Amniotic stem cell (primary cell): Measurements from ENCODE around the gene SUMO4.
"Not testable (repeated sequence)": the region's sequence is repeated elsewhere in the genome, so short reads cannot be mapped to it uniquely, and the experiment has no call there.

Experiments used
- DNase-seq: peaks from one replicate; lab custom pipeline; 2025; lab: John Stamatoyannopoulos, UW

The SUMO4 gene

DNA sequence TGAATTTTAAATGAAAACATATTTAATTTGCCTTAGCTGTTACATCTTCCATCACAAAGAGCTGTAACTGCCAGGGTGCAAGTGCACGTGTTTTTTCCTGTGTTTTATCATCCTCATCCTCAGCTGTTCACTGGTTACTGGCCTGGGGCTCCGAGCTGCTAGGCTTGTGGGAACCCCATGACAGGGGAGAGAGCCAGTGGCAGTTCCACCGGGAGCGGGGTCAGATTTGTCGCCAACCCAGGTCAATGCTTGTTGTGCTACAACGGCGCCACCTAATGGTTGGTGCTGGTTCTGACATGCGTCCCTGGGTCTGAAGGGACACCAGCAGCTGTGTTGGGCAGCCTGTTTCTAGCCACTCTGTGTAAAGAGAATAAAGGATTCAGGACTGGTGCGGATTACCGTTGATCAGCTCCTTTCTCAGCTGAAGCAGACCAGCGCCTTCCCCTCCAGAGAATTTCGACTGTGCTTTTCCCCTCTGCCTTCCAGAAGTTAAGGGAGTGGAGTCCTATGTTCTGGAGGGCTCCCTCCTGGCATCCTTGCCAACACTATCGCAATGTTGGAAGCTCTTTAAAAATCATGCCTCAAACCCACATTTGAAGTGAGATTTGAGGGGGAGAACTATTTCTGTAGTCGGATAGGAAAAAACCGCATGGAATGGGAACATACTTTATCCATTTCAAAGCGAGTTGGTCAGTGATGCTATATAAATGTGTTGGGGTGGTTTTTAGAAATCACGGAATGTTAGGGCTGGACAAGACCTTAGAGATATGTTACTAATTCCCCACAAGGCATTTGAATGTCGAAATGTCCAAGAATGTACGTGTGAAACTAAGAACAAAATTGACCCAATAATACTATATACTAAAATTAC is 32.1 kb downstream of the SUMO4 start:
- DNase-seq: peak; percentile 10

DNA sequence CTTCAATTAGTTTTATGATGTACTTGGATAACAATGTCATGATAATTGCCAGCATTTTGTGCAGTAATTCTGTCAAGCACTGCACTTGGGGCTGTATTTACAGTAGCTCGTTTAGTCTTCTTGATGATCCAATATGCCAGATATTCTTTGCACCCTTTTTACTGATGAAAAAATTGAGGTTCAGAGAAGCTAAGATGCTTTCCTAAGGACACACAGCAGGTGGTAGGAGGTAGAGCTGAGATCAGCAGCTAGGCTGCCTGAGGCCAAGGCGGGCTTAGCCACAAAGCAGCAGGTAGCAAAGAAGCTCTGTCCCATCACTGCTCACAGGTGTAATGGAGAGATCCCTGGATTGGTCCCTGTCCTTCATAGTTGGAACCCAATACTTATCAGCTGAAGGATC is 33.3 kb downstream of the SUMO4 start:
- DNase-seq: no peak

DNA sequence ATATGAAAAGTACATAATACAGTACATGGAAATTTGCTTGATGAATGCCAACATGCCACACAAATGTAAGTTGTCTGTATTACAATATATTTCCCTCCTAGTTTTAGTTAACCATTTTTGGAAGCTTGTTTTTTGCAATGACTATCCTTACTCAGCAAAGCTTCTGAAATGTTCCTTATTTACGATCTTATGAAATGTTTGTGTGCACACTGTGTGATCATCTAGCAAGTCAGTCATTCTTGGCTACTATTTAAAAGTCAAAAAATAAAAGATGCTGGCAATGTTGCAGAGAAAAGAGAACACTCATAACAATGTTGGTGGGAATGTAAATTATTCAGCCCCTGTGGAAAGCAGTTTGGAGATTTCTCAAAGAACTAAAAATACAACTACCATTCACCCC is 33.8 kb downstream of the SUMO4 start:
- DNase-seq: no peak

DNA sequence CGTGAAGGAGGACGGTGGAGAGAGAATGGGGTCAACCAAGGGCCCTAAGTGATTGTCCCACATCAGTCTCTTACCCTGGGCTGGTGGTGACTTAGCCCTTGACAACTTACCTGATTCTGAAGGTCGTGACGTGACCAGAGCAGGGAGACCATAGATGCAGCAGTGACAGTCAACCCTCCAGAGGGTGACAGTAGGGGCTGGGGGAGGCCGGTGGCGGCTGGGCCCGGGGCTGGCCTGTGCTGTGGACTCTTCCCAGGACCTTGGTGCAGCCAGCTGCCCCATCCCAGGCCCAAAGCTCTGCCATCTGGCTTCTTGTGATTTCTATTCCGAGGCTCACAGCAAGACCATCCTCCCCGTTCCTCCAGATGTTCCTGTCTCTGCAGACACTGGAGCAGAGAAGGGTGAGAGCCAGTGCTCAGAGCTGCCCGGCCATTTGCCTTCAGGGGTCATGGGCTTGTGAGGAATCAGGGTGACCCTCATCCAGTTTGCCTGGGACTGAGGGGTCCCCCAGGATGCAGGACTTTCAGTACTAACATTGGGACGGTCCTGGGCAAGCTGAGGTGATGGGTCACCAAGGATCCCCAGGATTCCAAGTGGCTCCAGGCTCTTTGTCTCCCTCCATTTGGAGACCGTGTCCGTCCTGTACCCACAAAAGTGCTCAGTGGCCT is 36.0 kb downstream of the SUMO4 start:
- DNase-seq: no peak

DNA sequence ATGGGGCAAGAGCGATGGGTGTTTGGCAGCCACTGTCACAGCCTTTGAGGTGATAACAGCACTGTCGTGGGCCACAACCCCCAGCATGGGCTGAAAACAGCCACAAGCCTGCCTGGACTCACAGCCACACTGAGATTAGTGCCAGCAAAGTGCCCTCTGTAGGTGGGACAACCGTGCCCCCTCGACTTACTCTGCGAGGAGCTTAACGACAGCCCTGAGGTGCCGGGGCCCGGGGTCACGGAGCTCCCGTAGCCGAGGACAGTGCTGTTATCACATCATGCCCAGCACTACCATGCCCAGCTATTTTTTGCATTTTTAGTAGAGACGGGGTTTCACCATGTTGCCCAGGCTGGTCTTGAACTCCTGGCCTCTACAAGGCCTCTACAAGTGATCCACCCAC is 36.6 kb downstream of the SUMO4 start:
- DNase-seq: no peak

DNA sequence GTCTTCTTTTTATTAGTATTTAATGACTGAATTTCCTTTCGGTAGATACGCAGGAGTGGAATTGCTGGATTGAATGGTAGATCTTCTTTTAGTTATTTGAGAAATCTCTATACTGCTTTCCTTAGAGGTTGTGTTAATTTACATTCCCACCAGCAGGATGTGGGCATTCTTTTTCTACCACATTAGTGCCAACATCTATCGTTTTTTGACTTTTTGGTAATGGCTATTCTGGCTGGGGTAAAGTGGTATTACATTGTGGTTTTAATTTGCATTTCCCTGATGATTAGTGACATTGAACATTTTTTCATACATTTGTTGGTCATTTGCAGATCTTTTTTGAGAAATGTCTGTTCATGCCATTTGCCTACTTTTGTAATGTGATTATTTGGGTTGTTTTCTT is 37.1 kb downstream of the SUMO4 start:
- no peak for DNase-seq

DNA sequence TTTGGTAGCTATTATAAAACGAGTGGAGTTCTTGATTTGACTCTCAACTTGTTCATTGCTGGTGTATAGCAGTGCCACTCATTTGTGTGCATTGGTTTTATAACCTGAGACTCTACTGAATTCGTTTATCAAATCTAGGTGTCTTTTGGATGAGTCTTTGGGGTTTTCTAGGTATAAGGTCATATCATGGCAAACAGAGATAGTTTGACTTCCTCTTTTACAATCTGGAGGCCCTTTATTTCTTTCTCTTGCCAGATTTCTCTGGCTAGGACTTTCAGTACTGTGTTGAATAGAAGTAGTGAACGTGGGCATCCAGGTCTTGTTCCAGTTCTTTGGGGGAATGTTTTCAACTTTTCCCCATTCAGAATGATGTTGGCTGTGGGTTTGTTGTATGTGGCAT is 38.8 kb downstream of the SUMO4 start:
- DNase-seq: no peak

DNA sequence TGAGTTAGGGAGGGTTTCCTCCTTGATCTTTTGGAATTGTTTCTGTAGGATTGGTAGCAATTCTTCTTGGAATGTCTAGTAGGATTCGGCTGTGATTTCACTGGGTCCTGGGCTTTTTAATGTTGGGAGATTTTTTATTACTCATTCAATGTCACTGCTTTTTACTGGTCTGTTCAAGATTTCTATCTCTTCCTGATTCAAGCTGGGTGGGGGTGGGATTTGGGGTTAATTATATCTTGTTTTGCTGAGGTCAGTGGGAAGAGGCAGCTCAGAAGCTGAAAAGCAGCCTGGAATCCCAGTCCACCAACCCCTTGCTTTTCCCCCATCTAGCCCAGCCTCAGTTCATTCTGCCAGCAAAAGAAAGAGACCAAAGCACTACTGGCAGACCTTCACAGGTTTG is 39.6 kb downstream of the SUMO4 start:
- no peak for DNase-seq

DNA sequence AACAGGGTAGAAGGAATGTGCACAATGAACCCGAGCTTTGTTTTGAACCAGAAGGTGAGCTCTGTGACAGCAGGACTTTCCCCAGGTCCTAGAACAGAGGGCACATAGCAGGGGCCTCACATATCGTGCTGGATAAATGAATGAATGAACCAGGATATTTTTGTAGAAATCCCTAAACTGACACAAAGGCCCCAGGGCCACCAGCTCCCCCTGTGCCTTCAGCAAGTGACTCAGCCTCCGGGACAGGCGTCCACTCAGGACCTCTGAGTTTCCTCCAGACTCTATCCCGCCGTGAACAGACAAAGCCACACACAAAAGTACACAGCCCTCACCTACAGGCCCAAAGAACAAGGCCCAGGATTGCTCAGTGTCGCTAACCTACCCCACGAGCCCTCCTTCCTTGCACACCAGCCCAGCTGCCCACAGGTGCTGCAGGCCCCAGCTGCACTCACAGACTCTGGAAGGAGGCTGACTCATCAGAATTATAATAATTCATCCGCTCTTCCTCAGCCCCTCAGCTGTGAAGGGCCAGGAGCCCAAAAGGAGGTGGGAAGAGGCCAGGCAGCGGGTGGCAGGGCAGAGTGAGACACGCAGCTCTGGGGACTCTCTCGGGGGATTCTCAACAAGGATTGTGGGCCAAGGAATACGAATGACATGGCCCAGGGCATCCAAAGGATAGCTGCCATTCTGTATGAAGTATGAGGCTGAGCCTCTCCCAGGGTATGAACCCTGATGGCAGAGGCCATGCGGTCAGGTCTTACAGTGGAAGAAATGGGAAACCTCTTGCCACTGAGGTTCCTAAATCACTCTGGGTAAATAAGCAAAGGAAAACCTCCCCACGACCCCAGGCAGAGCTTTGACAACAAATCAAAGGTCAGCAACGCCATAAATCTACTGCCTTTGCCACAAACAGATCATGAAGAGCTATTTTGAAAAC is 40.9 kb downstream of the SUMO4 start:
- no peak for DNase-seq

DNA sequence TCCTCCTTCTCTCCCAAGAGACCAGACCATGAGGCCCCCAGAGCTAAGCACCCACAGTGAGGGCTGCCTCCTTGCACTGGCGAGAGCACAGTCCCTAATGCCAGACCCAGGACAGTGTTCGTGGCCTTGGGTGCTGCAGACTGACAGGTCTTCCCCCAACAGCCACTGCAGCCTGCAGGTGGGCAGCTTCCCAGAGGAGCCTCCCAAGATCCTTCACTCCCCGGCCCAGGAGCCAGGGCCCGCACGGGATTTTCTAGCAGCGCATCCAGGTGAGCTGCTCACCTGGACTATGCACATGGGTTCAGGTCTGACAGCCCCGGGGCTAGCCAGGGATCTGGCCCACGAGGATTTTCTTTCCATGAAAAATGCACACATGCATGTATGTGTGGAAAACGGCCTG is 41.7 kb downstream of the SUMO4 start:
- DNase-seq: no peak

DNA sequence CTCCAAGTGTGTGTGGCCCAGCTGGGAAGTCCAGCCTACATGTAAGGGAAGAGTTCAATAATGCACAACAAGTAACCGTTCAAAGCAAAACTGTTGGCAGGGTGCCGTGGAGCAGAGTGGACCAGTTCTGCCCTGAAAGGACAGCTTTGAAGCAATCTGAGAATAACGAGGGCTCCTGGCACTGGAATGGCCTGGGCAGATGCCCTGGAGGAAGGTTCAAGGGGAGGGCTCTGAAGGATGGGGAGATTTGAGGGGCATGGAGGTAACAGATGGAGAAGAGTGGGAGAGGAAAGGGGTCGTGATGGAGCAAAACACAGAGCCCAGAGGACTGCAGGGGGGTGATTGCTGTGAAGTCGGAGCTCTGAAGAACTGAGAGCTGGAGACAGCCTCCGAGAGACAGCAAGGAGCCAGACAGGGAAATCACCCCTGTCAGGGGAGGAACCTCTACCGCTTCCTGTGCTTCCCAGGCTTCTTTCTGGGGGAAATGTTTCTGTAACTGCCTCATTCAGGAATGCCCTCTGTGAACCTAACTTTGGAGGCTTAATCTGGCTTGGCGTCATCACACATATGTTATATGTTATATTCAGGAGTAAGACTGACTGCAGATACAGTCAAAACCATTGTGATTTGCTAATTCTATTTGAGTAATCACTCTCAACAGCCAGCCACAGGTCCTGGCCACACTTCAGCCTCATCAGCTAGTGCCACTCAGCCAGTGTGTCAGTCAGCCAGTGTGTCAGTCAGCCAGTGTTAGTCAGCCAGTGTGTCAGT is 43.5 kb downstream of the SUMO4 start:
- DNase-seq: peak; percentile 41

DNA sequence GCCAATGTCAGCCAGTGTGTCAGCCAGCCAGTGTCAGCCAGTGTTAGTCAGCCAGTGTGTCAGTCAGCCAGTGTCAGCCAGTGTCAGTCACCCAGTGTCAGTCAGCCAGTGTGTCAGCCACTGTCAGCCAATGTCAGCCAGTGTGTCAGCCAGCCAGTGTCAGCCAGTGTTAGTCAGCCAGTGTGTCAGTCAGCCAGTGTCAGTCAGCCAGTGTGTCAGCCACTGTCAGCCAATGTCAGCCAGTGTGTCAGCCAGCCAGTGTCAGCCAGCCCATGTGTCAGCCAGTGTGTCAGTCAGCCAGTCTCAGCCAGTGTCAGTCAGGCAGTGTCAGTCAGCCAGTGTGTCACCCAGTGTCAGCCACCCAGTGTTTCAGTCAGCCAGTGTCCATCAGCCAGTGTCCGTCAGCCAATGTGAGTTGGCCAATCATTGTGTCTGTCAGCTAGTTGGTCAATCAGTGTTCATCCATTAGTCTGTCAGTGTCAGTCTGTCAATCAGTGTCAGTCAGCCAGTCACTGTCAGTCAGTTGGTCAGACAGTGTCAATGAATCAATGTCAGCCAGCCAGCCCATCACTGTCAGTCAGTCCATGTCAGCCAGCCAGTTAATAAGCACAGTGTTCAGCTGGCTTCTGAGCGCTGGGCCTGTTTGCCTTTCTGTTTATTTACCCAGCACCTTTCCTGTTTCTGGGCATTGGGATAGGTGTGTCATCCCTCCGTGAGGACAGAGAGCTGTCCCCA is 44.5 kb downstream of the SUMO4 start:
- DNase-seq: not testable (repeated sequence)

DNA sequence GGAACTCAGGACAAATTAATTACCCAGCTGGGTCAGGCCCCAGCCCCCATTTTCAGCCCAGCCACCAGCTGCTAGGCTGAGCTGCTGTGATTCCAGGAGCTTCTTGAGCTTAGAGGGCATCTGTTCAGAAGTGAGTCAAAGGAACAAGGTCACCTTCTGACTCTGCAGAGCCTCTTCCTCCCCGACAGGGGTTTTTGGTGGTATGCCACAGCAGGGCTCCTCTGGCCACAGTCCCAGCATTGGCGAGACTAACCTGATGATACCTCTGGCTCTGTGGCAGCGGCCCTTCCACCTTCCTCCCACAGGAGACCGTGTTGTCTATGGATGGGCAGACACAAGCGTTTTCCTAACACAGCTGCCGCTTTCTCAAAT is 45.0 kb downstream of the SUMO4 start:
- DNase-seq: no peak

DNA sequence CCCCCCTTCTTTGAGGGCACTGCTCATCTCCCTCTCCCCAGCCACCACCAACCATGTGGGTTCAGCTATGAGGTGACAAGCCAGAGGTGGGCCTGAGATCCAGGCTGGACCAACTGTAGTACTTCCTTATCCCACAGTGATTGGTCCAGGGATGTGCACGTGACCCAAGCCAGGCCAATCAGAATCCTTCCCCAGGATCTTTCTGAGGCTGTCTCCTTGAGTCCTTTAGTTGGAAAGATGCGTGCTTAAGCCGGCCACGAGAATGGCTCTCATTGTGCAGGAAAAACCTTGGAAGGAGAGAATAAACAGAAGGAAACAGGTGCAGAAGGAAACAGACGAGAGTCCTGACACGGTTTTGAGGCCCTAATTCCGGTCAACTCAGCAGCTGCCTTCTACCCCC is 45.5 kb downstream of the SUMO4 start:
- DNase-seq: no peak

DNA sequence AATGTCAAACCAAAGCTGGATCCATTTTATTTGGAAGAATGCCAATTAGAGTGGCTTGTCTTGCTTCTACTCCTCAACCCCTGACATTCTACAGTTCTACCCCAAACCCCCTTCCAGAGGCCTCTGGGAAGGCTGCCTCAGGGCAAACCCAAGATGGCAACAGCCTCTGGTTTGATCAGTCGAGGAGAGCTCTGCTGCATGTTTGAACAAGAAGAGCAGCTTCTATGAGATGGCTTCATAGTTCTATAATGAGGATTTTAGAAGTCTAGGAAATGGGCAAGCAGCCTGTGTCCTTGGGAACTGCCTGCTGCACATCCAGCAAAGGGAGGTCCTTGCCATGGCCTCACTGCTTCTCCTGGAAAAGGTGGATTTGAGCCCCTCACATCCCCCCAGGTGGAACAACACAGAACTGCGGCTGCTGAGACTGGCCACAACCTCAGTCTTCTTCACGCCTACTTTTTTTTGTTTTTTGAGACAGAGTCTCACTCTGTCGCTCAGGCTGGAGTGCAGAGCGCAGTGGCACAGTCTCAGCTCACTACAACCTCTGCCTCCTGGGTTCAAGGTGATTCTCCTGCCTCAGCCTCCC is 46.8 kb downstream of the SUMO4 start:
- DNase-seq: no peak

DNA sequence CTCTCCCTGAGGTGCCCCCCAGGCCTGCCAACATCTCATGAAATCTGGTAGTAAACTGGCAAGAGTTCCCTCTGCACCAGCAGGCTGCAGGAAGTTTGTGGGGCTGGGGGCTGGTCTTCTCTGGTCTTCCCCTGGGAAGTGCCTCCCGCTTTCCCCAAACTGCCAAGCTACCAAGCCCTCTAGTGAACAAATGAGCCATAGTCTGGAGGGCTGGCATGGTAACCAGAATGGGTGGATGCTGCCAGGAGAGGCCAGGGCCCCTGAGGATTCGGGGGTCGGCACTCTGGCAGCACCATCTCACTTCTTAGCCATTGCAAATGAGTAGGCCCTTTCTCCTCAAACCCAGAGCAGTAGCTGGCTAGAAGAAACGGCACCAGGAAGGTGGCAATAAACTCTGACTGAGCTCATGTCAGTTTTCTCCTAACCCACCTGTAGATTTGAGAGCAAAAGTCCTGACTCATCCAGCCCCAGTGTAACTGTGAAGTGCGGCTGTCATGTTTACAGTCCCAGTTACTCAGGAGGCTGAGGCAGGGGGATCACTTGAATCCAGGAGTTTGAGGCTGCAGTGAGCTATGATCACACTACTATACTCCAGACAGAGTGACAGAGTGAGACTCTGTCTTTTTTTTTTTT is 48.9 kb downstream of the SUMO4 start:
- no peak for DNase-seq

DNA sequence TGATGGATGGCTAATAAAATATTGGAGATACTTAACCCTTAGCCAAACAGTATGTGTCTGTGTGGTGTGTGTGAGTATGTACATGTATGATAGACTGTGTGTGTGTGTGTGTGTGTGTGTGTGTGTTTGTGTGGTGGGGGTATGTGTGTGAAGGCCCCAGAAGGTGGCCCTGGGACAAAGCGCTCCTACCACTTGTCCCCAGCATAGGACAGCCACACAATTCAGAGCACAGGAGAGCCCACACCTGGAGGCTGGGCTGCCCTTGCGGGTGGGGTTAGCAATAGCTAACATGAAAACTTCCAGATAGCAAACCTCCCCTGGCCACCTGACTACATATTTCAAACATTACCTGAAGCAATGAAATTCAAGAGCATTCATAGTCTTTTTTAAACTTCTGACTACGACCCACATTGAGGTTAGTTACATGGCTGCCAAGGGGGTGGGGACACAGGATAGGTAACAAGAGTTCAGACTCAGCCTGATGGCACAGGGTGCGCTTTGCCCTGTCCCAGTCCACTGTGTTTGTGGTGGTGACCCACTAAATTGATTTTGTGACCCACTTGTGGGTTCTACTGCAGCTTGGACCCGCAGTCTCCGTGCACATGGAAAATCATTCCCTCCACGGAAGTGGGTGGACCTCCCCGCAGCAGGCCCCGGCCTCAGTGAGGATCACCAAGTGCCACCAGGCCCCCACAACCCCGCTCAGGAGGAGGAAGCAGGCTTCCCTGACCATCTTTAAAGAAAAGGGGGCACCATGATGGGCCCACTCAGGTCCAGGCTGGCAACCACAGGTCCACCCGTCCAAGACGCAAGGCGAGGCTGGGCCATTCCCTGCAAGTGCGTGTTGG is 50.0 kb downstream of the SUMO4 start:
- DNase-seq: no peak
